PC-9 (cell line): ENCODE data around the gene STMN3. TPM values are rescaled to one million over a fixed set of nuclear protein-coding genes. Genes with fewer than 3 reads are reported as not detected.

Experiments
- BruUV-seq: library from RNA; stranded (reverse); fragments of 400-500 nt; replicated peaks from 2 replicates; lab custom pipeline; 2021; lab: Mats Ljungman, UMichigan
- CTCF ChIA-PET: fragments of 300-600 bp; sonication (Branson Sonifier 250); formaldehyde crosslinking; loops from one replicate; lab custom pipeline; 2022; ENCODE audit warnings: antibody characterized with exemption; lab: Charles Lee
- POLR2A ChIA-PET: fragments of 300-600 bp; sonication (Branson Sonifier 250); formaldehyde crosslinking; loops from one replicate; lab custom pipeline; 2022; ENCODE audit warnings: antibody characterized with exemption; ENCODE audit not compliant: unreplicated experiment; lab: Charles Lee
- DNase-seq, 2 experiments: peaks; one replicate each; pipeline versions ENCODE4 v3.0.0 to v3.0.0-alpha.2; 2015 to 2022; ENCODE audit warnings: mixed read lengths in 1 of 2
- H2AFZ ChIP-seq: fragments of 200-600 bp; sonication (generic); 2 replicates; pipeline ENCODE4 v1.8.1; 2017; ENCODE audit warnings: antibody characterized with exemption
- H3F3A ChIP-seq: fragments of 200-600 bp; sonication (generic); 2 replicates; pipeline ENCODE4 v1.8.1; 2017; ENCODE audit warnings: antibody characterized with exemption, mild to moderate bottlenecking, low read depth; ENCODE audit not compliant: insufficient read depth
- H3K27ac ChIP-seq: fragments of 200-600 bp; sonication (generic); 2 replicates; pipeline ENCODE4 v1.6.1; 2016; ENCODE audit warnings: mixed run types
- H3K27me3 ChIP-seq: fragments of 200-600 bp; sonication (generic); 2 replicates; pipeline ENCODE4 v1.6.1; 2016; ENCODE audit warnings: low read depth, mixed run types; ENCODE audit not compliant: insufficient read depth
- H3K36me3 ChIP-seq: fragments of 200-600 bp; sonication (generic); 2 replicates; pipeline ENCODE4 v1.6.1; 2016; ENCODE audit warnings: low read depth, mixed run types
- H3K4me1 ChIP-seq: fragments of 200-600 bp; sonication (generic); replicated peaks from 2 replicates; pipeline ENCODE4 v1.6.1; 2016; ENCODE audit warnings: mixed run types; ENCODE audit not compliant: insufficient read depth
- H3K4me2 ChIP-seq: fragments of 200-600 bp; sonication (generic); 2 replicates; pipeline ENCODE4 v1.6.1; 2017; ENCODE audit warnings: mixed run types
- H3K4me3 ChIP-seq: fragments of 200-600 bp; sonication (generic); 2 replicates; pipeline ENCODE4 v1.6.1; 2016; ENCODE audit warnings: mixed run types
- H3K79me2 ChIP-seq: fragments of 200-600 bp; sonication (generic); 2 replicates; pipeline ENCODE4 v1.6.1; 2017; ENCODE audit warnings: low read depth, mixed run types
- H3K9me2 ChIP-seq: fragments of 200-600 bp; sonication (generic); 2 replicates; pipeline ENCODE4 v1.8.1; 2017; ENCODE audit warnings: mild to moderate bottlenecking; ENCODE audit not compliant: insufficient read depth
- H3K9me3 ChIP-seq: fragments of 200-600 bp; sonication (generic); 2 replicates; pipeline ENCODE4 v1.8.1; 2016; ENCODE audit warnings: low read depth; ENCODE audit not compliant: insufficient read depth
- H4K20me1 ChIP-seq: fragments of 200-600 bp; sonication (generic); 2 replicates; pipeline ENCODE4 v1.8.1; 2017; ENCODE audit not compliant: insufficient read depth
- EZH2 ChIP-seq: fragments of 200-600 bp; sonication (generic); IDR thresholded peaks from 2 replicates; pipeline ENCODE4 v1.8.0; 2017; ENCODE audit warnings: antibody characterized with exemption, low read depth
- intact Hi-C: fragments of 100-400 bp; cut with micrococcal nuclease; formaldehyde crosslinking; loops from one replicate; pipeline ENCODE4 v1.10.0; 2022; ENCODE audit not compliant: unreplicated experiment
- total RNA-seq: library from RNA; stranded (reverse); gene quantifications from 2 replicates; pipeline ENCODE4 v1.2.3, GENCODE V29; 2021
- TF ChIP-seq, protein P1 (sequence below): fragments of 200-600 bp; sonication (generic); conservative IDR thresholded peaks from 2 replicates; pipeline ENCODE4 v1.6.1; 2017; ENCODE audit warnings: mixed run types, antibody characterized with exemption, mild to moderate bottlenecking, moderate library complexity

Gene STMN3
- total RNA-seq, 1 experiment from 2014 or later = 24.3 TPM

GRCh38 chr20:63648190-63648589, 5.0 kb downstream of the STMN3 start:
- no peak for DNase-seq
- Histone ChIP-seq H4K20me1 (no peaks in the 10 kb centered on the region), H2AFZ (no peak overlapping the region), H3K36me3 (no peaks in the 10 kb centered on the region), H3K27me3 (no peaks in the 10 kb centered on the region), H3F3A (peaks cover 29% of the 10 kb centered on the region), H3K9me2 (no peaks in the 10 kb centered on the region), H3K4me3 (no peak overlapping the region), H3K79me2 (no peaks in the 10 kb centered on the region), H3K27ac (no peak overlapping the region), H3K4me2 (no peak overlapping the region), H3K4me1 (peaks cover under 1% of the 10 kb centered on the region; the same call in 1 of the 2 replicates), H3K9me3 (no peaks in the 10 kb centered on the region)
- TF ChIP-seq, protein P1, sequence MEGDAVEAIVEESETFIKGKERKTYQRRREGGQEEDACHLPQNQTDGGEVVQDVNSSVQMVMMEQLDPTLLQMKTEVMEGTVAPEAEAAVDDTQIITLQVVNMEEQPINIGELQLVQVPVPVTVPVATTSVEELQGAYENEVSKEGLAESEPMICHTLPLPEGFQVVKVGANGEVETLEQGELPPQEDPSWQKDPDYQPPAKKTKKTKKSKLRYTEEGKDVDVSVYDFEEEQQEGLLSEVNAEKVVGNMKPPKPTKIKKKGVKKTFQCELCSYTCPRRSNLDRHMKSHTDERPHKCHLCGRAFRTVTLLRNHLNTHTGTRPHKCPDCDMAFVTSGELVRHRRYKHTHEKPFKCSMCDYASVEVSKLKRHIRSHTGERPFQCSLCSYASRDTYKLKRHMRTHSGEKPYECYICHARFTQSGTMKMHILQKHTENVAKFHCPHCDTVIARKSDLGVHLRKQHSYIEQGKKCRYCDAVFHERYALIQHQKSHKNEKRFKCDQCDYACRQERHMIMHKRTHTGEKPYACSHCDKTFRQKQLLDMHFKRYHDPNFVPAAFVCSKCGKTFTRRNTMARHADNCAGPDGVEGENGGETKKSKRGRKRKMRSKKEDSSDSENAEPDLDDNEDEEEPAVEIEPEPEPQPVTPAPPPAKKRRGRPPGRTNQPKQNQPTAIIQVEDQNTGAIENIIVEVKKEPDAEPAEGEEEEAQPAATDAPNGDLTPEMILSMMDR = no peak
- no peak for TF ChIP-seq EZH2
- intact Hi-C loops = no loop called here
- no TSS peak for BruUV-seq
- ChIA-PET POLR2A (no interaction called here), CTCF (no interaction called here)

- H3K9me2 ChIP-seq = no peaks in the 10 kb centered on the region
- H4K20me1 ChIP-seq = no peaks in the 10 kb centered on the region
- BruUV-seq = no TSS peak
- intact Hi-C loops = no loop called here
- no peaks in the 10 kb centered on the region for H3K36me3 ChIP-seq
- no peaks in the 10 kb centered on the region for H3K79me2 ChIP-seq
- TF ChIP-seq, protein P1 = no peak
- H3F3A ChIP-seq = peaks cover 19% of the 10 kb centered on the region; the same call in 1 of the 2 replicates
- H3K9me3 ChIP-seq = no peaks in the 10 kb centered on the region
- H3K4me1 ChIP-seq = peaks cover 13% of the 10 kb centered on the region
- CTCF ChIA-PET = no interaction called here
- no peak overlapping the region for H3K4me3 ChIP-seq
- POLR2A ChIA-PET = interaction anchor here (0.7 kb wide), 1 partner anchor 150 kb away, joined by 3 read pairs; no protein-coding TSS in a partner anchor
- DNase-seq = no peak
- H3K27me3 ChIP-seq = no peaks in the 10 kb centered on the region
- no peak overlapping the region for H3K27ac ChIP-seq
- no peak overlapping the region for H3K4me2 ChIP-seq
- no peak overlapping the region for H2AFZ ChIP-seq
Observed at GRCh38 chr20:63645218-63645617, 8.0 kb downstream of the STMN3 start.

DNA sequence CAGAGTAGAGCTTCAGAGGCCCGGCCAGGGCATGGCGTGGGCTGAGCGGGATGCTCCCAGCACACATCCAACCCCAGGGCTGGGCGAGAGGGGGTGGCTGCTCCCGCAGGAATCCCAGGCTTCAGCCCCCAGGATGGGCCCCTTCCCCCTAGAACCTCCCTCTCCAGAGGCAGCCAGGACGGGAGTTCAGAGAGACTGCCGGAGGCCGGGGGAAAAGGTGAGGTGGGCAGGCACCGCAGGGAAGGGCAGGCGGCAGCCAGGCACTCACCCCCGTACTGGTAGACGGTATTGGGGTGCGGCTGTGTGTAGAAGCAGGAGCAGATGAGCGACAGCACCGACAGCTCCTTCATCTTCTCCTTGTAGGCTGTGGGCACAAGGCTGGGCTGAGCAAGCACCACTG, 9.3 kb downstream of the STMN3 start:
- H3K79me2 ChIP-seq = no peaks in the 10 kb centered on the region
- no peaks in the 10 kb centered on the region for H3K27me3 ChIP-seq
- no peaks in the 10 kb centered on the region for H3K9me2 ChIP-seq
- H3F3A ChIP-seq = peaks cover 16% of the 10 kb centered on the region; the same call in 1 of the 2 replicates
- no peak for TF ChIP-seq EZH2
- TF ChIP-seq, protein P1 = no peak
- ChIA-PET POLR2A (interaction anchor here (0.6 kb wide), 1 partner anchor 44 kb away, joined by 3 read pairs; no protein-coding TSS in a partner anchor), CTCF (no interaction called here)
- H3K4me3 ChIP-seq = no peak overlapping the region
- H3K9me3 ChIP-seq = no peaks in the 10 kb centered on the region
- H4K20me1 ChIP-seq = no peaks in the 10 kb centered on the region
- peaks cover 16% of the 10 kb centered on the region for H3K4me1 ChIP-seq
- no peak for DNase-seq
- BruUV-seq = no TSS peak
- intact Hi-C loops = loop anchor here (5.0 kb wide), 1 partner anchor 92 kb away; the partner anchor contains the start of gene FNDC11
- H3K4me2 ChIP-seq = no peak overlapping the region
- H2AFZ ChIP-seq = no peak overlapping the region
- H3K27ac ChIP-seq = no peak overlapping the region
- H3K36me3 ChIP-seq = no peaks in the 10 kb centered on the region
